GOT3 (cell line): ENCODE results near the gene SRPX.

Experiments
- DNase-seq: peaks from one replicate; lab custom pipeline; 2025; ENCODE audit warnings: mixed read lengths; lab: John Stamatoyannopoulos, UW

SRPX gene

DNA sequence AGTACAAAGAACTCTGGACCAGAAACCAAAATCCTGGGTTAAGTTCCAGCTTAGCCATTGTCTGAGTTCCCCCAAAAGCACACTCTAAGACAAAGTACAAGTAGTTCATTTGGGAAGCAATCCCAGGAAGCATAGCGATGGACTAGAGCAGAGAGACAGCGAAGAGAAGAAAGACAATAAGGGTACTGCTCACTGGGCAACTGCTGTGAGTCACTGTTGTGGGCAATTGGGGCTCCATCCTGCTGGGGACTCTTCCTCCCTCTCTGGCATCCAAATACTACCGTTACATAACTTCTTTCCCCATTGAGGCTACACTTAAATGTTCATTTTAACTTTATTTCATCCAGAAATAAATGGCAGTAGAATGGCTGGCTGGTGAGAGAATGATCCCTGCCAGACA is 14.1 kb downstream of the SRPX start:
- DNase-seq: no peak

DNA sequence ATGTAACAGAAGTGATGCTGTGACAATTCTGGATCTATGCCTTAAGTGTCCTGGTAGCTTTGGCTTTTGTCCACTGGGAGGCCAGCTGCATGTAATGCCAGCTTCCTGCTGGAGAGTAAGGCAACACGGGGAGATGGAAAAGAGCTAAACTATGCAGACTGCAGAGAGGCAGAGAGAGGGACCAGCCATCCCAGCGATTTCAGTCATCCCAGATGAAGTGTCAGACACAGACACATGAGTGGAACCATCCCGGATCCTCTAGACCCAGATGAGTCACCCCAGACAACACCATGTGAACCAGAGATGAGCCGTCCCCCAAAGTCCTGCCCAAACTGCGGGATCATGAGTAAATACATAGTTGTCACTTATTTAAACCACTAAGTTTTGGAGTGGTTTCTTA is 14.6 kb downstream of the SRPX start:
- no peak for DNase-seq

DNA sequence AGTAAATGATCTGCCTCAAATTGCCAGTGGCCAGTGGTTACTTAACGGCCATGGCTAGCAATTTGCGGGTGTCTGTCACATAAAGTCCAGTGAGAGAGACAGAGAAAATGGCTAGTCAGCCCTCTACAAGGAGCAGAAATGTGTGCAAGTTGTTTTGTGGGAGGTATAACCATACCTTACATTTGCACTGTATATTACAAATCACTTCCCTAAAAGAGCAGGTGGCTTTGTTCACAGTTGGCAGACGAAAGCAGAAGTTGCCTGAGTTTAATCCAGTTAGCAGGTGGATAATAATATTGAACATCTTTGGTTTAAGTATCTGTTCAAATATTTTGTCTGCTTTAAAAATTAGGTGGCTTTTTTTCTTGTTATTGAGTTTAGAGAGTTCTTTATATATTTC is 15.6 kb downstream of the SRPX start:
- DNase-seq: no peak

DNA sequence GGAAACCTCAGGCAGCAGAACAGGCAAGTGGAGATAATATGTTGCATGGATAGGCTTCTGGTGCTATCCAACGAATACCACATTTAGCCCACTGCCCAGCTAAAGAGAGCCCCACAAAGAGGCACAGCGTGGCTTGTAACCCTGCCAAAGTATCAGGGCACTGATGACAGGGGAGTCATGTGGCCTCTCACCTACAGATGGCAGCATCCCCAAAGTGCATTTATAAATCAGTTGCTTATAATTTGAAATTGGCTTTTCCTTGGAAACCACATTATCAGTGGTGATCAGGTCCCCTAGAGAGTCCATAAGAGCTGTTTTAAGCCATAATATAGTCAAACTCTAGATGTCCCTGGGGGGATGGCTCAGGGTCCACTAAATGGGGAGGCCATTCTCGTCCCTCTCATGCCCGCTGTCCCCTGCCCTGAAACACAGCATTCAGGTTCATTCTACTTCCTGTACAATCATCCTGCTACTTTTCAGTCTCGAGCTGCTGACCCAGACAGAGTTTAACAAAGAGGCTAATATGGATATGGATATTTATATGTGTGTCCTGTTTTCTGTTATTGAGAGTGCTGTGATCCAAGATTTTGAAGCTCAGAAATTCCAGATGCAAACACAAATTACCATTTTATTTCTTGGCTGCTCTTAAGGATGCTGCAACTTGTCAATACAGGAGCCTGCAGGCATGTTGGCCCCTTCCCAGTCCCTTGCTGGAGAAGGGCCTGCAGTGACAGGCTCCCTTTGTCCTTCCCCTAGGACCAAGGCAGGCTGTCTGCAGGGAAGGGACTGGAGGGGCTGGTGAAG is 28.5 kb downstream of the SRPX start:
- no peak for DNase-seq

DNA sequence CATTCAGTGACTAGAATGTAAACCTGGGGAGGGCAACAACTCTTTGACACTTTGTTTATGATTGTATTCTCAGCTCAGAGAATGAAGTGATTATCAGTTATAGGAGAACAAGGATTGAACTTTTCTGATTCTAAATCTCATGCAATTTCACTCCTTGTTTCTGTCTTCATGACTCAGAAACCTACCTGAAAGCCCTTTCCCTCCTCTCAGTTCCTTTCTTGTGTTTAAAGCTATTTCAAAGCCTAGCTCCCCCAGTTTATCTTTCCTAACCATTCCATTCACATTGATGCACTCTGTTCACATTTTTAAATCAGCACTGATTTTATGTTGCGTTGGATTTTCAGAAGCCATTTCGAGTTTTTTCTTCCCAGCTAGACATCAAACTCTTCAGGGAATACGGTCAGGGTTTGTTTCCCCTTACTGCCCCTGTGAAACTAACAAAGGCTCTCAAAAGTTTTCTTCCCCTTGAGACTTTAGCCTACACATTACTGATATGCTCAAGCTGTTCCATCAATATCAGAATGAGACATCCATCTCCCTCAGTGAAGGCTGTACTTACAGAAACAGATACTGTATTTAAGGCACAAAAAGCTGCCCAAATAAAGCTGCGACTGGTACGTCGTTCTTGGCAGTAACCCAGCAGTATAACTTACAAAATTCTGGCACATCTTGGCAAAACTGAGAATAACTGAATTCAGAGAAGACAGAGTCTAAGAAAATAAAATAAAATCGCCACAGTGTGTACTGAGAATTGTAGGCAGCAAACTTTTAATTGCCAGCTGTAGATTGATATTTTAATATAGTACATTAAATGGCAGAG is 31.0 kb downstream of the SRPX start:
- DNase-seq: no peak

DNA sequence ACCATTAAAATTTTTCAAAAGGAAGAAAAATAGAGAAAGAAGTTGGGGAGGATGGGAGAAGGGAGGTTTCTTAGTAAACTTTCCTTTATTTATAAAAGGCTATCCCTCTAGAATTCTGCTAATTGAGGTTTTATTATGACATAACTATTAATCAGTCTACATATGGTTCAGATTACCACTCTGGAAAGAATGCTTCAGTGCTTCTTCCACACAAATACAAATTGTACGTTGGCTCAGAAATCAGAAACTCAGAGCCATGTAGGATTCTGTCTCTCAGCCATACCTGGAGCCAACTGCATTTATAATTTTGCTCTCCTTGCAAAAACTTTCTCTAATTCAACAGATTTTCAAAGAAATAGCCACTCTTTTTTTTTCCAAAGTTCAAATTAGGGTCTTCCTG is 37.1 kb downstream of the SRPX start:
- DNase-seq: no peak

DNA sequence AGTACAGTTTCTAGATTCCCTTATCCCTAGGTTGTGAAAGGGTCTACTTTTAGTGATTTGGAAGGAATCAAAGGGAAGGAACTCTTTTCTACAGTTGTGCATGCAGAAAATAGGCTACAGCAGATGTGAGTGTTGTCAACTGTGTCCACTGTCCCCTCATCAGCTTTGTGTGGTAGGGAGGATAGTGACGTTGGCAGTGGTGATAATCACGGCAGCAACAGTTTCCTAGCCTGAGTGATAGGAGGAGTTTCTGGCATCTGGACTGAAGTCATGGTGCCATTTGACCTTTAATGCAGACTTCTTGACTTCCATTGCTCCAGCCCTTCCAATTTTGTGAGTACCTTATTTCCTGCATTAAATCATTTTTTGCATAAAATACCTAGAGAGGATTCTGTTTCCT is 39.3 kb downstream of the SRPX start:
- no peak for DNase-seq

DNA sequence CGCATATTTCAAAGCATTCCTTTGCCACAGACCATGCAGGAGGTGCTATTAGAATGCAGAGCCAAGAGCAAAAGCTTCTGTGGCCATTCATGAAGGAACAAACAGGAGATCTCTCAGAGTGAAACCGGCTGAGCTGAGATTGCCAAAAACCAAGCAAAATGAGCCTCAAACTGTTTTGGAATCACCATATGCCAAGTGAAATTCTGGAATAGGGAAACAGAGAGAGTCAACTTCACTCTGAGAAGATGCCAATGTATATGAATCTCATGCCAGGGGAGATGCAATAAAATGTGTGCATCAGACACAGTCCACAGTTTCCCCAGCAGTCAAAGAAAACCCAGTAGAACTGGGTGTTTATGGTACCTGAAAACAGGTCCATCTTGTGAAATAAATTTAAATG is 42.3 kb downstream of the SRPX start:
- no peak for DNase-seq

DNA sequence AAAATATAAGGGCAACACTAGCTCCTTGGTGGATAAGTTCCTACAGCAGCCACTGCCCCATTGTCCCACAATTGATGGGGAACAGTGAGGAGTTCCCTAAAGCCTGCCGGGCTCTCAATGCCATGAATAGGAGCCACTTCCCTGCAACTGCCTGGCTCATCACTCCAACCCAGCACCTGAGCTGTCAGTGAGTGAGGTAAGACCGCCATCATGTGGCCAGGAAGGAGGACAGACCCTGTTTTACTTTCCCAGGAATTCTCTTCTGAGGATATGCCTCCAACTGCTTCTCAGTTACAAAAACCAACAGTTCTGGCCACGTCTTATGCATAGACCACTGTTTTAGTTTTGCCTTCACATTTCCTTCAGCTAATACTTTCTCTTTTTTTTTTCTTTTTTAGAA is 45.5 kb downstream of the SRPX start:
- no peak for DNase-seq

DNA sequence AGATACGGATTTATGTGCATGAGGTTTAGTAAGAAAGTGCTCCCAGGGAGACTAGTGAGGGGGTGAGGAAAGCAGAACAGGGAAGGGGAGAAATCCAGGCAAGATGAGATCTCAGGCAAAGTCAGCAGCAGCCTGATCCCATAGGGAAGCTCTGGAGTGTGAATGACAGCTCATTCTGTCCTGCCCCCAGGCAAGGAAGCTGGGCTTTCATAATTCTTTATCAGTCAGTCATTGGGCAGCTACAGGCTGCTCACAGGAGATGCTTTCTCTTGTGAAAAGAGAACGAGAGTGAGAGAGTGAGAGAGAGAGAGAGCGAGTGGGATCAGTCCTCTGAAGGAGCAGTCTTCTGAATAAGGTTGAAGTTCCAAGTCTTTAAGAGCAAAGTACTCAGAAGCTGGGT is 48.1 kb downstream of the SRPX start:
- no peak for DNase-seq

DNA sequence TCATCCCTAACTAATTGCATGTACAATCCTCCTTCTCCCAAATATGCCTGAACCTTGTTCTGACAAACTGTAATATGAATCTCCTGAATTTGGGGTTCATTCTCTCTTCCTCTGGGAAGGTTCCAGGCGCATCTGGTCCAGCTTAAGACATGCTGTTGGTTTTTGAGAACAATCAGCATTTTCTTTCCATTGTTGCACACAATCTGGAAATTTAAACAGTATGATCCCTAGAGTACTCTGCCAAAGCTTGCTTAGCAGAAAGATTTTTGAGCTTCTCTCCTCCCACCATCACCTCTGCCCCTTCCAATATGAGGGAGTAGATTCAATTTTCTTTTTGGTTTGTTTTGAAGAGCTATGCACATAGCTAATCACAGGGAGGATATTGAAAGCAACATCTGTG is 50.1 kb downstream of the SRPX start:
- DNase-seq: no peak

DNA sequence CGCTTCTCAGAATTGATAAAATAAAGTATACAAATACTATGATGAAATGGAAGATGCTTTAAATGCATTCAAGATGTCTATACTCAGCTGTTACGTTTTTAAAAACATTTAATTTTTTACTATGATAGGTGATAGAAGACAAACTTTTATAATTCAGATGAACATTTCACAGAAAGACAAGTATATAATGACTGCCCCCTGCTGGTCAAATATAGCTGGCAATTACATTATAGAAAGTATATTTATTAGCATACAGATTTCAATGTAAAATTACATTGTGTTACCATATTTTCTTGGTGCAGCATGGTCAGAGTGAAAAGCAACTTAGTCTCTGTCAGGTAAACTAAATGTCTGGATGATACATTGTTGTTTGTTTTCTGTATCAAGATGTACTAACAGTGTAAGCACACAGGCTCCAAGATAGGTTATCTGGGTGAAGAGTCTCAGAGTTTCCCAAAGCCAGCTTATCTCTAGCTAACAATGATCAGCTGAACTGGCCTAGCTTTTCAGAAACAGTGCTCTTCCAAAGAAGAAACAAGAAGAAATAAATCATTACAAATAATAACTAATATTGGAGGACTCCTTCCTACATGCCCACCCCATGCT is 54.1 kb downstream of the SRPX start:
- DNase-seq: no peak

DNA sequence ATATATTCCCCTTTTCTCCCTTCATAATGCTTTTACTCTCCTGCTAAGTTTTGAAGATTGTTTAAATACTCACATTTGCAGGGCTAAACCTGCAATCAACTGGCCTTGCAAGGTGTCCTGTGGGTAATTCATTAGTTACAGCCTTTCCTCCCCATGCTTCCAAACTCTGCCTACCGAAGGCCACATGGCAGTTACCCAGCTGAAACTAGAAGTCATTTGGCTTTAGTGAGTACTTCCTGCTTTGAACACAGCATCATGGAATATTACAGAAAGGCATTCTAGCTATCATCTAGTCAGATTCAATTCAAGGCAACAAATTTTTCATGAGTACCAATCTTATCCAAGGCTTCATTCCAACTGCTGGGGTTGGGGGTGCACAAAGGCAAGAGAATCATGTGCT is 55.6 kb downstream of the SRPX start:
- no peak for DNase-seq

DNA sequence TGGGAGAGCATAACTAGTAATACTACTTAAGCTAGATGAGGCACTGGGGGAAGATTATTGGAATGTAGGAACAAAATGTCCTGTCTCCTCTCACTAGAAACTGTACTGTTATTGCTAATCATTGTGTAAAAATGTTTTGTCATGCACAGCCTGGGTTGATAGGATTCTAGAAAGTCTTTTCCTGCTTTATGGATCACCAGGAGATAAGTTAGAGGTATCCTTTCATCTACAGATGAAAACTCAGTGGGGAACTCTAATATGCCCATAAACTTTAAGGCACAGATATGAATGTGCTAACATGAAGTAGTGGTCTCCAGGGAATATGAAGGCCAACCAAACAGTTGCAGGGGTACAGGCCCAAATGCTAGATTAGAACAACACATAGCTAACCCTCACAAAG is 57.5 kb downstream of the SRPX start:
- DNase-seq: no peak

DNA sequence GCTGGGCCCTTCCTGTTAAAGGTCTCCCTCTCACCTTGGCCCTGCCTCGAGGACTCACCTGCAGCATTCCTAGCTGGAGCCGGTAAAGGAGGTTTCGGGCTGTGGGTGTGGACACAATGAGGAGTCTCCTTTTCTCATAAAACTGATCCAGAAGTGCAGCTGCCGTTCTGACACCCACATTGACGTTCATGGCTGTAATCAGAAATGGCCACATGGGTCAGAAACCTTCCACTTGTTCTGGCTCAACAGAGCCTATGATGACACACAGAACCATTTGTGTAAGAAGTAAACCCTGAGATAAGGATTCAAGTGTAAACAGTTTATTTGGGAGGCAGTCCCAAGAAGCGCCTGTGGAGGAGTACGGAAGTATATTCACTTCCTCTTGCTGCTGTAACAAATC is 63.8 kb downstream of the SRPX start:
- DNase-seq: no peak

DNA sequence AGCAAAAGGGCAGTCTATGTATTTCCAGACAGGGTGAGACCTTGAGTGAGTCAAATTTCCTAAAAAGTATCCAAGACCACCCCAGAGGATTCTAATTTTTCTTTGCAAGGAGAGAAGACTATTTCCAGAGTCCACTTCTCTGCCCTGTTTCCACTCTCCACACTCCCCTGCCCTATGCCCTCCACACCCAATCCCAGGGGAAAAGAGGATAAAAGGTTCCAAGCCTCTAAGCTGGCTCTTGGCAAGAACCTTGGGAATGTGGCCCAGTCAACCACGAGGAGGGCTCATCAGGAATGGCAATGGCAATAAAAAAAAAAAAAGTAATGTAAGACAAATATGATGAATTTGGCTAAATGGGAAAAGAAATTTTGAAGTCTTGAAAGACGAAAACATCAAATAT is 65.9 kb downstream of the SRPX start:
- DNase-seq: no peak

DNA sequence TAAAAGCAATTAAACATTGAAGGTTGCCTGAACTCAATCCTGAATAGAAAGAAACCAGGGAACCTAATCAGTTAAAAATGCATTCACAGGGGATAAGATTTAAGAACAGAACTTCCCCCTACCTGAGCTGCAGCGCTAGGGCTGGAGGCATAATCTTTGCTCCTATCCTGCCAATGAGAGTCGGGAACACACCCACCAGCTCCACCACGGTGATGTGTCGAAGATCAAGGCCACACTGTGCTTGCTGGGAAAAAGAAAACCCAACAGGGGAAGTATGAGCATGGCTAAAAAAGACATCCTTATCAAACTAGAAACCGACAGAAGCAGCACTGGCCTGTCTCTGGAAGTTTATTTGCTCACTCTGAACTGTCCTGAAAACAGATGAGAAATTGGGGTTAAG is 66.3 kb downstream of the SRPX start:
- no peak for DNase-seq

DNA sequence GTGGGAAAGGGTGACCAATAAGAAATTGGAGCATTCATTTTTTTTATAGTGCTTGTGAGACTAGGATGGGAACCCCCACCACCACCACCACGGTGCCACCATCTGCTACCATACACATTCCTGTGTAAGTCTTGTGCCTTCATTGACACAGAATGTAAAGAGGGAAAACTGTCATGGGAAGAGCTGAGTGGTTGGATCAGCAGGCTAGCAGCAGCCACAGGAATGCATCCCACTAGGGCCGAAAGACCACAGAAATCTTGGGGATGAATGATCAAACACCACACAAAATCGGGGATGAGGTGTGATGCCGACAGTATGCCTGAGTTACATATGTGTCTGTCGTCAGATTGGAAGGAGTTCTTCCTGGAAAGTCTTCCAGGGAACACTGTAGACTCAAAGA is 69.2 kb downstream of the SRPX start:
- DNase-seq: no peak

DNA sequence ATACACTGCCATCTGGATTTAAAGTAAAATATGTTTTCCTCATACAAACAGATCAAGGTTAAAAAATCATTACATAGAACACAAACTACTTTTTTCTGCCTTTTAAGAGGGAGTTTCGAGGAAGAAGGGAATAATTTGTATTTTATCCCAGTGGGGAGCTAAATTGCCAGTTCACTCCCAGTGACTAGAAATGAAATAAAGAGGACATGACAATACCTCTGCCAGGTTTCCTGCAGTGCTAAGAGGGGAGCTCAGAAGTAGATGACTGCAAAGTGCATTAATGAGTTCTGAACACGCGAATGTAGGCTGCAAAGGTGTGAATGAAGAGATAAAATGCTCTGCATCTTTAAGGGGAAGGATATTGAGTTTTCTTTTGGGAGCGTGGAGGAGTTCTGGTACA is 69.7 kb downstream of the SRPX start:
- no peak for DNase-seq

DNA sequence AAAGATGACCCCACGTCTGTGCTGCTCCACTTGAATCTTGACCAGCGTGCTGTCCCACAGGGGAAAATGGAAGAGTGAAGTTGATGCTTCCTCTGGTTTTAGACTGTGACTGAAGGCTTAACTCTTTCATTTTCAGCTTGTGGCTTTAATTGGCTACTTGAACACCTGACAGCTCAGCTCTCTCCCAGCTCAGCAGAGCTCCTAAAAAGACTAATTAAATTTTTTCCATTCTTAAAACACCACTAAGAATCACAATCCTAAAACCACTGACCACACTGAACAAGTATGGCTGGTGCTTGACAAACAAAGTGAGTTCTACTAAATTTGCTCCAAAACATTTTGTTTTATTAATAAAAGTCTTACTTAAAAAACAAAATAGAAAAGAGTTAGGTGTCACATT is 71.7 kb downstream of the SRPX start:
- DNase-seq: no peak

DNA sequence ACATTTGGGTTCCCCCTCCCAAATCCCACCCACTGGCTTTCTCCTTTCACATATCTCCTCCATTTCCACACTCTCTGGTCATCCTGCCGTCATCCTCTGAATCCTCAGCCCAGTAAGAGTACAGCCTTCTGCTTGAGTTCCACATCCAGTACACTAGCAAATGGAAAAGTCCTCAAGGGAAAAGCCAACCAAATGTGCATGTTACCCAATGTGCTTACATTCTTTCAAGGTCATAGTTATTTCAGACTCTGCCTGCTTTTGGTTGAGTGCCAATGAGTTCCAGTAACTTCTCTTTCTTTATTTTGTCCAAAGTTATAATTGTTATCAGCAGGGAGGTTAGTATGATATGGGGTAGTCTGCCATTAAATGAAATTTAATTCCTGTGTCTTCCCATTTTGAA is 78.1 kb downstream of the SRPX start:
- DNase-seq: no peak

DNA sequence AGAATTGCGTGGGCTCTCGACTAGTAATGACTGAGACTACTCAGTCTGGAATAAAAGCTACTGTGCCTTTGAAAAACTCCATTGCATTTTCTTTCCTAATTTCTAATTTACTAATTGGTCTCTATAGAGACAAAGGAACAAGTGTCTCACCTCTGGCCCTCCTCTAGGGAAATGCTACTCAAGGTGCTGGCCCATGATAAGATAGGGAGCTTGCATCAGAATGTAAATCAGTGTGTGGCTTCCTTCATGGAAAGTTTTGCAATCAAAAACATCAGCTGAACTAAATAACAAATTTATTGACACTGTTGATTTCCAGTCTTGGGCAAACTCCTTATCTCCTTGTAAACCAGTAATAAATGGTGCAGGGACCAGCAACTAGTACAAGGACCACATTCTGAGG is 81.8 kb downstream of the SRPX start:
- no peak for DNase-seq
